Calu3 (cell line): ENCODE results near the gene PPP1R12C. TPM values are rescaled to one million over a fixed set of nuclear protein-coding genes. Genes with fewer than 3 reads are reported as not detected.
A peak's percentile ranks its signal among the peaks of the same experiment; 100 is the strongest.
"Not testable (repeated sequence)": the region's sequence is repeated elsewhere in the genome, so short reads cannot be mapped to it uniquely, and the experiment has no call there.

Experiments
- BruUV-seq: library from RNA; stranded (reverse); fragments of 400-500 nt; replicated peaks from 2 replicates; lab custom pipeline; 2021; lab: Mats Ljungman, UMichigan
- CTCF ChIA-PET: fragments of 300-600 bp; sonication (Branson Sonifier 250); formaldehyde crosslinking; loops from one replicate; lab custom pipeline; 2022; ENCODE audit warnings: antibody characterized with exemption; lab: Charles Lee
- DNase-seq: peaks from one replicate; pipeline ENCODE4 v3.0.0; 2022
- H3K27ac Mint-ChIP-seq: one replicate; pipeline ENCODE4 v1.8.0; 2022; ENCODE audit warnings: mixed read lengths; ENCODE audit not compliant: unreplicated experiment
- H3K27me3 Mint-ChIP-seq: one replicate; pipeline ENCODE4 v1.8.0; 2022; ENCODE audit warnings: mixed read lengths; ENCODE audit not compliant: unreplicated experiment
- H3K36me3 Mint-ChIP-seq: one replicate; pipeline ENCODE4 v1.8.0; 2022; ENCODE audit warnings: mild to moderate bottlenecking, moderate library complexity, mixed read lengths; ENCODE audit not compliant: insufficient read depth, unreplicated experiment
- H3K4me1 Mint-ChIP-seq: one replicate; pipeline ENCODE4 v1.8.0; 2022; ENCODE audit warnings: mild to moderate bottlenecking, low read depth, mixed read lengths; ENCODE audit not compliant: unreplicated experiment
- H3K4me3 Mint-ChIP-seq: one replicate; pipeline ENCODE4 v1.8.0; 2022; ENCODE audit warnings: mild to moderate bottlenecking, low read depth, moderate library complexity, mixed read lengths; ENCODE audit not compliant: unreplicated experiment
- H3K9me3 Mint-ChIP-seq: one replicate; pipeline ENCODE4 v1.8.0; 2022; ENCODE audit warnings: low read depth, mixed read lengths; ENCODE audit not compliant: unreplicated experiment
- CTCF ChIP-seq: fragments of 200-600 bp; IDR thresholded peaks from one replicate; pipeline ENCODE4 v1.8.0; 2022; ENCODE audit warnings: antibody characterized with exemption; ENCODE audit not compliant: unreplicated experiment
- intact Hi-C: fragments of 100-400 bp; cut with micrococcal nuclease; formaldehyde crosslinking; loops from one replicate; pipeline ENCODE4 v1.10.0; 2022; ENCODE audit not compliant: unreplicated experiment
- total RNA-seq: library from RNA; stranded (reverse); gene quantifications from 2 replicates; pipeline ENCODE4 v1.2.3, GENCODE V29; 2022

PPP1R12C gene
- total RNA-seq, 1 experiment from 2014 or later: 151 TPM

- CTCF ChIA-PET: interaction anchor here (0.6 to 1.2 kb wide), 4 partner anchors 20 to 233 kb away, joined by 3 to 6 read pairs (median 4); no protein-coding TSS in a partner anchor
- H3K4me3 Mint-ChIP-seq: peak overlapping the region; percentile 84
- H3K27me3 Mint-ChIP-seq: peaks cover 13% of the 10 kb centered on the region
- BruUV-seq: TSS peak; percentile 76
- H3K4me1 Mint-ChIP-seq: peaks cover 29% of the 10 kb centered on the region
- DNase-seq: peak; percentile 76
- intact Hi-C loops: no loop called here
- no peaks in the 10 kb centered on the region for H3K9me3 Mint-ChIP-seq
- no peak for TF ChIP-seq CTCF
- peak overlapping the region; percentile 95 for H3K27ac Mint-ChIP-seq
- H3K36me3 Mint-ChIP-seq: peaks cover 35% of the 10 kb centered on the region
Measured at GRCh38 chr19:55068950-55069864, 48.2 kb downstream of the PPP1R12C start.

- Mint-ChIP-seq H3K9me3 (no peaks in the 10 kb centered on the region), H3K36me3 (peaks cover 47% of the 10 kb centered on the region), H3K4me3 (no peak overlapping the region), H3K27ac (no peak overlapping the region), H3K27me3 (peaks cover 13% of the 10 kb centered on the region), H3K4me1 (peaks cover 29% of the 10 kb centered on the region)
- CTCF ChIA-PET: interaction anchor here (0.6 kb wide), 1 partner anchor 604 kb away, joined by 3 read pairs; no protein-coding TSS in a partner anchor
- BruUV-seq: no TSS peak
- TF ChIP-seq CTCF: no peak
- intact Hi-C loops: no loop called here
- DNase-seq: no peak
Measured at GRCh38 chr19:55067869-55068268, 49.6 kb downstream of the PPP1R12C start.

GRCh38 chr19:55066107-55066709 lies 51.2 kb downstream of the PPP1R12C start:
- Mint-ChIP-seq H3K4me1 (peaks cover 18% of the 10 kb centered on the region), H3K27ac (no peak overlapping the region), H3K36me3 (peaks cover 60% of the 10 kb centered on the region), H3K9me3 (no peaks in the 10 kb centered on the region), H3K4me3 (no peak overlapping the region), H3K27me3 (peaks cover 13% of the 10 kb centered on the region)
- intact Hi-C loops: no loop called here
- BruUV-seq: no TSS peak
- DNase-seq: no peak
- CTCF ChIA-PET: no interaction called here
- no peak for TF ChIP-seq CTCF

- H3K27ac Mint-ChIP-seq, H3K9me3 Mint-ChIP-seq, intact Hi-C loops, H3K4me3 Mint-ChIP-seq, BruUV-seq, DNase-seq, CTCF ChIA-PET: not testable (repeated sequence)
- Mint-ChIP-seq H3K4me1 (peaks cover 17% of the 10 kb centered on the region), H3K27me3 (peaks cover 13% of the 10 kb centered on the region), H3K36me3 (peaks cover 54% of the 10 kb centered on the region)
Measured at GRCh38 chr19:55065516-55065915, 51.9 kb downstream of the PPP1R12C start.
